ENCODE measurements around the gene SKP1.

- no peak for TF ChIP-seq SP1 (IDR thresholded peaks at IDR 0.05)
- no peak for TF ChIP-seq MAX (IDR thresholded peaks at IDR 0.05)
- no peak for TF ChIP-seq CTCF (IDR thresholded peaks at IDR 0.05; ENCODE audit: low read depth, low read length, missing input control)
- no peak for TF ChIP-seq HNF4G (IDR thresholded peaks at IDR 0.05)
These were observed 63.3 kb downstream of the SKP1 start for GRCh38 chr5:134113363-134113889.

Data from liver (tissue), 3 donors.